Liver (tissue), 9 donors: Measurements from ENCODE around the gene ABCB6. TPM values are rescaled to one million over a fixed set of nuclear protein-coding genes. Genes with fewer than 3 reads are reported as not detected.
"Not testable (repeated sequence)": the region's sequence is repeated elsewhere in the genome, so short reads cannot be mapped to it uniquely, and the experiment has no call there.

Source experiments
- DNase-seq: peaks from one replicate; pipeline ENCODE4 v3.0.0-alpha.2; 2017; ENCODE audit warnings: low spot score
- H3K27ac ChIP-seq, 2 donors: one replicate each; pipeline ENCODE4 v1.7.0; 2013; ENCODE audit warnings: inconsistent platforms in 2 of 2, low read length in 2 of 2, control low read depth in 1 of 2, low read depth in 1 of 2, mild to moderate bottlenecking in 1 of 2
- H3K27me3 ChIP-seq, 4 donors: one replicate each; pipeline versions ENCODE4 v1.6.1 to v1.7.0; 2013; ENCODE audit warnings: low read length in 3 of 4, inconsistent platforms in 1 of 4, mild to moderate bottlenecking in 1 of 4, moderate library complexity in 1 of 4; ENCODE audit not compliant: control insufficient read depth in 4 of 4, insufficient read depth in 4 of 4
- H3K36me3 ChIP-seq, 4 donors: one replicate each; pipeline versions ENCODE4 v1.6.1 to v1.7.0; 2013; ENCODE audit warnings: low read length in 3 of 4, mild to moderate bottlenecking in 3 of 4, low read depth in 1 of 4, moderate library complexity in 1 of 4; ENCODE audit not compliant: control insufficient read depth in 4 of 4, insufficient read depth in 3 of 4
- H3K4me1 ChIP-seq, 4 donors: one replicate each; pipeline versions ENCODE4 v1.6.1 to v1.7.0; 2013; ENCODE audit warnings: low read length in 3 of 4, mild to moderate bottlenecking in 3 of 4, moderate library complexity in 1 of 4; ENCODE audit not compliant: control insufficient read depth in 4 of 4, insufficient read depth in 4 of 4
- H3K4me3 ChIP-seq, 3 donors: one replicate each; pipeline versions ENCODE4 v1.6.1 to v1.7.0; 2013; ENCODE audit warnings: low read length in 3 of 3, control low read depth in 1 of 3, low read depth in 1 of 3, mild to moderate bottlenecking in 1 of 3
- H3K9ac ChIP-seq, 2 donors: one replicate each; pipeline ENCODE4 v1.7.0; 2013; ENCODE audit warnings: low read length in 2 of 2, mild to moderate bottlenecking in 2 of 2, moderate library complexity in 2 of 2, control low read depth in 1 of 2, low read depth in 1 of 2
- H3K9me3 ChIP-seq, 4 donors: one replicate each; pipeline versions ENCODE4 v1.6.1 to v1.7.0; 2013; ENCODE audit warnings: low read length in 3 of 4; ENCODE audit not compliant: control insufficient read depth in 4 of 4
- EGR1 ChIP-seq, 2 donors: IDR thresholded peaks; 2 replicates each; pipeline ENCODE4 v1.6.1; 2016 to 2018; ENCODE audit warnings: antibody characterized with exemption in 2 of 2, low read depth in 2 of 2
- FOXA2 ChIP-seq: IDR thresholded peaks from 2 replicates; pipeline ENCODE4 v1.6.1; 2016; ENCODE audit warnings: antibody characterized with exemption
- GABPA ChIP-seq, 2 donors: IDR thresholded peaks in 1 of 2; conservative IDR thresholded peaks in 1 of 2; 2 replicates each; pipeline ENCODE4 v1.6.1; 2016; ENCODE audit warnings: antibody characterized with exemption in 2 of 2, mild to moderate bottlenecking in 1 of 2, moderate library complexity in 1 of 2
- HNF4A ChIP-seq, 2 donors: conservative IDR thresholded peaks; 2 replicates each; pipeline ENCODE4 v1.6.1; 2016; ENCODE audit warnings: antibody characterized with exemption in 2 of 2, mild to moderate bottlenecking in 2 of 2
- HNF4G ChIP-seq: IDR thresholded peaks from 2 replicates; pipeline ENCODE4 v1.6.1; 2016; ENCODE audit warnings: antibody characterized with exemption
- JUND ChIP-seq, 2 donors: IDR thresholded peaks; 2 replicates each; pipeline ENCODE4 v1.6.1; 2016; ENCODE audit warnings: antibody characterized with exemption in 2 of 2
- NR2F2 ChIP-seq: IDR thresholded peaks from 2 replicates; pipeline ENCODE4 v1.6.1; 2016; ENCODE audit warnings: antibody characterized with exemption
- RAD21 ChIP-seq, 2 donors: IDR thresholded peaks; 2 replicates each; pipeline ENCODE4 v1.6.1; 2016; ENCODE audit warnings: antibody characterized with exemption in 2 of 2, mild to moderate bottlenecking in 2 of 2
- SP1 ChIP-seq: IDR thresholded peaks from 2 replicates; pipeline ENCODE4 v1.6.1; 2018; ENCODE audit warnings: antibody characterized with exemption, mild to moderate bottlenecking
- TAF1 ChIP-seq: conservative IDR thresholded peaks from 2 replicates; pipeline ENCODE4 v1.6.1; 2016; ENCODE audit warnings: antibody characterized with exemption, mild to moderate bottlenecking
- YY1 ChIP-seq: IDR thresholded peaks from 2 replicates; pipeline ENCODE4 v1.6.1; 2016; ENCODE audit warnings: antibody characterized with exemption, mild to moderate bottlenecking
- WGBS: extraction: QIAGEN DNeasy Blood & Tissue Kit; methylation state at CpG from one replicate; pipeline ENCODE4 v1.1.7; 2013; 5-methylcytosine and 5-hydroxymethylcytosine counted together
- polyA plus RNA-seq, 2 donors: library from polyadenylated mRNA; stranded (reverse) in 1 of 2; unstranded in 1 of 2; fragments of 200-250 nt in 1 of 2; fragments of >200 nt in 1 of 2; fragmentation: Nextera tagmentation in 1 of 2; extraction: Ambion mirVana in 1 of 2; gene quantifications; one replicate each; pipeline versions ENCODE4 v1.2.1 to v1.2.3, GENCODE V29; 2013 to 2015
- total RNA-seq, 2 donors: library from RNA; depleted of rRNA; stranded (reverse); fragments of >200 nt; gene quantifications; one replicate each; pipeline ENCODE4 v1.2.3, GENCODE V29; 2014
- TF ChIP-seq, protein P1 (sequence below): IDR thresholded peaks from 2 replicates; pipeline ENCODE4 v1.6.1; 2016; ENCODE audit warnings: antibody characterized with exemption
- TF ChIP-seq, protein P2 (sequence below): IDR thresholded peaks from 2 replicates; pipeline ENCODE4 v1.6.1; 2016; ENCODE audit warnings: antibody characterized with exemption, mild to moderate bottlenecking
- TF ChIP-seq, protein P3 (sequence below): IDR thresholded peaks from 2 replicates; pipeline ENCODE4 v1.6.1; 2016; ENCODE audit warnings: antibody characterized with exemption
- TF ChIP-seq, protein P4 (sequence below): fragments of 150-350 bp; IDR thresholded peaks from 2 replicates; pipeline ENCODE4 v1.5.1; 2017; ENCODE audit warnings: improper control_type of control experiment, low read depth, low read length; ENCODE audit not compliant: missing input control
- TF ChIP-seq, protein P5 (sequence below): IDR thresholded peaks from 2 replicates; pipeline ENCODE4 v1.6.1; 2016; ENCODE audit warnings: antibody characterized with exemption
- donor health status: healthy.
- donor health status: healthy.
- donor health status: healthy.
- donor health status: healthy.
- donor health status: healthy.

ABCB6 gene
- total and polyA plus RNA-seq, 4 donors, result 19.0 to 96.1 (median 47.8) TPM

DNA sequence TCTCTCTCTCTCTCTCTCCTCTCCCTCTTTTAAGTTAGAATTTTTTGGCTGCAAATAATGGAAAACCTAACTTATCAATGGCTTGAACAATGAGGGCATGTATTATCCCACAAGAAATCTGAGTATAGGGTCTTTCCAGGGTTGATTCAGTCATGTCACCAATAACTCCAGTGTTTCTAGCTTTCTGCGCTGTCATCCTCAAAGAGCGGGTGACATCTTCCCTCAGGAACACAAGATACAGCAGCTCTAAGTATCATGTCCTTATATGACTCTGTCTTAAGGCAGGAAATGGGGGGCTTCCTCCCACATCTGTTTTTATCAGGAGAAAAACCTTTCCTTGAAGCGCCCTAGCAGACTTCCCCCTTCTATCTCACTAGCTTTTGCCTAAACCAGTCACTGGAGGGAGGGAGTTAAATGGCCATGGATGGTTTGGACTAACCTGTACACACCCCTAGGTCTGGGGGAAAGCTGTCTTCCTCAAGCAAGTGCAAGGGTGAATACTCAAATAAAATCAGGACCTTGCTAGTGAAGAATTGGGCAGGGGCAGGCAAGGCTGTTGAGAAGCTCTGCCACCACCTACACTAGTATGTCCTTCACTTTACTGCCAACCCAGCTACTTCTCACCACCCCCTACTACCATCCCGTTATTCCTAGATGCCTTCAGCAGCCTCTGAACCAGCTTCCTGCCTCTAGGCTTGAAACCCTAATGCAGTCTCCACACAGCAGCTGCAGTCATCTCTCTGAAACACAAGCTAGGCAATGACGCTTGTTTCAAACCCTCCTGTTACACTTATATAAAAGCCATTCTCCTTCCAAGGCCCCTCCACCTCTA is 42.5 kb upstream of the ABCB6 start:
- Histone ChIP-seq H3K4me3 (no peak overlapping the region), H3K9me3 (no peaks in the 10 kb centered on the region), H3K36me3 (no peaks in the 10 kb centered on the region), H3K4me1 (no peaks in the 10 kb centered on the region), H3K27me3 (no peaks in the 10 kb centered on the region), H3K9ac (no peak overlapping the region), H3K27ac (no peak overlapping the region)
- no peak for TF ChIP-seq HNF4G
- TF ChIP-seq TAF1, result no peak
- DNase-seq, result no peak
- 75% methylated on average over 5 of the region's 5 CpGs for WGBS

DNA sequence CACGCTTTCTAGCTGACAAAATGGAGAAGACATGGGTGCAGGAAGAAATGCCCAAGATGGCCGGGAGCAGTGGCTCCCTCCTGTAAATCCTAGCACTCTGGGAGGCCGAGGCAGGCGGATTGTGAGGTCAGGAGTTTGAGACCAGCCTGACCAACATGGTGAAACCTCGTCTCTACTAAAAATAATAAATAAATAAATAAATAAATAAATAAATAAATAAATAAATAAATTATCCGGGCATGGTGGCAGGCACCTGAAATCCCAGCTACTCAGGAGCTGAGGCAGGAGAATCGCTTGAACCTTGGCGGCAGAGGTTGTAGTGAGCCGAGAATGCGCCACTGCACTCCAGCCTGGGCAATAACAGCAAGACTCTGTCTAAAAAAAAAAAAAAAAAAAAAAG is 40.2 kb upstream of the ABCB6 start:
- not testable (repeated sequence) for H3K9me3 ChIP-seq, H3K36me3 ChIP-seq, H3K27ac ChIP-seq, H3K4me1 ChIP-seq, H3K9ac ChIP-seq, H3K4me3 ChIP-seq, DNase-seq, H3K27me3 ChIP-seq
- WGBS, result 89% methylated on average over 10 of the region's 10 CpGs

DNA sequence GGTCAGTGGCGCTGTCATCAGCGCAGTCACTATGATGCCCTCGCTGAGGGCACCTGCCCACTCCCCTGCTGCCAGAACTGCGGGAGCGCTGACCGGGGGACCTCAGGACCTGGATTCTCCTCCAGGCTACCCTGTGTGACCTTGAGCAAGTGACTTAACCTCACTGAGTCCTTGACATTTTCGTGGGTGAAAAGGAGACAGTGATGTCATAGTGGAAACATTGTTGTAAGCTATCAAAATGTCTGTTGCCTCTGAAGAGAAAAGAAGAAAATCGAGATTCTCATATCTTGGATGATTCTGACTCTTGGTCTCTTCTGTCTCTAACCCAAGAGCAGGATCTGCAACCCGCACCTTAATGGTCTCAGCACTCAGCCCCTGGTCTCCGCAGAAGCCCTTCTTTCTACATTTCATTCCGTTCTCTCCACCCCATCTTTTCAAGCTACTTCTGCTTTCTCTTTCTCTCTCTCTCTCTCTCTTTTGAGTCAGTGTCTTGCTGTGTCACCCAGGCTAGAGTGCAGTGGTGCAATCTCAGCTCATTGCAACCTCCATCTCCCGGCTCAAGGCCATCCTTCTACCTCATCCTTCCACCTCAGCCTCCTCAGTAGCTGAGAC is 35.9 kb upstream of the ABCB6 start:
- no peaks in the 10 kb centered on the region for H3K9me3 ChIP-seq
- WGBS, result 23% methylated on average over 12 of the region's 12 CpGs
- H3K27me3 ChIP-seq, result no peaks in the 10 kb centered on the region
- TF ChIP-seq, protein P1, sequence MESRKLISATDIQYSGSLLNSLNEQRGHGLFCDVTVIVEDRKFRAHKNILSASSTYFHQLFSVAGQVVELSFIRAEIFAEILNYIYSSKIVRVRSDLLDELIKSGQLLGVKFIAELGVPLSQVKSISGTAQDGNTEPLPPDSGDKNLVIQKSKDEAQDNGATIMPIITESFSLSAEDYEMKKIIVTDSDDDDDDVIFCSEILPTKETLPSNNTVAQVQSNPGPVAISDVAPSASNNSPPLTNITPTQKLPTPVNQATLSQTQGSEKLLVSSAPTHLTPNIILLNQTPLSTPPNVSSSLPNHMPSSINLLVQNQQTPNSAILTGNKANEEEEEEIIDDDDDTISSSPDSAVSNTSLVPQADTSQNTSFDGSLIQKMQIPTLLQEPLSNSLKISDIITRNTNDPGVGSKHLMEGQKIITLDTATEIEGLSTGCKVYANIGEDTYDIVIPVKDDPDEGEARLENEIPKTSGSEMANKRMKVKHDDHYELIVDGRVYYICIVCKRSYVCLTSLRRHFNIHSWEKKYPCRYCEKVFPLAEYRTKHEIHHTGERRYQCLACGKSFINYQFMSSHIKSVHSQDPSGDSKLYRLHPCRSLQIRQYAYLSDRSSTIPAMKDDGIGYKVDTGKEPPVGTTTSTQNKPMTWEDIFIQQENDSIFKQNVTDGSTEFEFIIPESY, result no peak
- no peak for TF ChIP-seq YY1
- TF ChIP-seq EGR1 (IDR thresholded peaks at IDR 0.05; ENCODE audit: low read depth in 2 of 2), result no peak
- TF ChIP-seq TAF1, result no peak
- TF ChIP-seq FOXA2, result no peak
- TF ChIP-seq, protein P2, sequence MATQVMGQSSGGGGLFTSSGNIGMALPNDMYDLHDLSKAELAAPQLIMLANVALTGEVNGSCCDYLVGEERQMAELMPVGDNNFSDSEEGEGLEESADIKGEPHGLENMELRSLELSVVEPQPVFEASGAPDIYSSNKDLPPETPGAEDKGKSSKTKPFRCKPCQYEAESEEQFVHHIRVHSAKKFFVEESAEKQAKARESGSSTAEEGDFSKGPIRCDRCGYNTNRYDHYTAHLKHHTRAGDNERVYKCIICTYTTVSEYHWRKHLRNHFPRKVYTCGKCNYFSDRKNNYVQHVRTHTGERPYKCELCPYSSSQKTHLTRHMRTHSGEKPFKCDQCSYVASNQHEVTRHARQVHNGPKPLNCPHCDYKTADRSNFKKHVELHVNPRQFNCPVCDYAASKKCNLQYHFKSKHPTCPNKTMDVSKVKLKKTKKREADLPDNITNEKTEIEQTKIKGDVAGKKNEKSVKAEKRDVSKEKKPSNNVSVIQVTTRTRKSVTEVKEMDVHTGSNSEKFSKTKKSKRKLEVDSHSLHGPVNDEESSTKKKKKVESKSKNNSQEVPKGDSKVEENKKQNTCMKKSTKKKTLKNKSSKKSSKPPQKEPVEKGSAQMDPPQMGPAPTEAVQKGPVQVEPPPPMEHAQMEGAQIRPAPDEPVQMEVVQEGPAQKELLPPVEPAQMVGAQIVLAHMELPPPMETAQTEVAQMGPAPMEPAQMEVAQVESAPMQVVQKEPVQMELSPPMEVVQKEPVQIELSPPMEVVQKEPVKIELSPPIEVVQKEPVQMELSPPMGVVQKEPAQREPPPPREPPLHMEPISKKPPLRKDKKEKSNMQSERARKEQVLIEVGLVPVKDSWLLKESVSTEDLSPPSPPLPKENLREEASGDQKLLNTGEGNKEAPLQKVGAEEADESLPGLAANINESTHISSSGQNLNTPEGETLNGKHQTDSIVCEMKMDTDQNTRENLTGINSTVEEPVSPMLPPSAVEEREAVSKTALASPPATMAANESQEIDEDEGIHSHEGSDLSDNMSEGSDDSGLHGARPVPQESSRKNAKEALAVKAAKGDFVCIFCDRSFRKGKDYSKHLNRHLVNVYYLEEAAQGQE, result no peak
- TF ChIP-seq, protein P3, sequence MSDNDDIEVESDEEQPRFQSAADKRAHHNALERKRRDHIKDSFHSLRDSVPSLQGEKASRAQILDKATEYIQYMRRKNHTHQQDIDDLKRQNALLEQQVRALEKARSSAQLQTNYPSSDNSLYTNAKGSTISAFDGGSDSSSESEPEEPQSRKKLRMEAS, result no peak
- TF ChIP-seq, protein P4, sequence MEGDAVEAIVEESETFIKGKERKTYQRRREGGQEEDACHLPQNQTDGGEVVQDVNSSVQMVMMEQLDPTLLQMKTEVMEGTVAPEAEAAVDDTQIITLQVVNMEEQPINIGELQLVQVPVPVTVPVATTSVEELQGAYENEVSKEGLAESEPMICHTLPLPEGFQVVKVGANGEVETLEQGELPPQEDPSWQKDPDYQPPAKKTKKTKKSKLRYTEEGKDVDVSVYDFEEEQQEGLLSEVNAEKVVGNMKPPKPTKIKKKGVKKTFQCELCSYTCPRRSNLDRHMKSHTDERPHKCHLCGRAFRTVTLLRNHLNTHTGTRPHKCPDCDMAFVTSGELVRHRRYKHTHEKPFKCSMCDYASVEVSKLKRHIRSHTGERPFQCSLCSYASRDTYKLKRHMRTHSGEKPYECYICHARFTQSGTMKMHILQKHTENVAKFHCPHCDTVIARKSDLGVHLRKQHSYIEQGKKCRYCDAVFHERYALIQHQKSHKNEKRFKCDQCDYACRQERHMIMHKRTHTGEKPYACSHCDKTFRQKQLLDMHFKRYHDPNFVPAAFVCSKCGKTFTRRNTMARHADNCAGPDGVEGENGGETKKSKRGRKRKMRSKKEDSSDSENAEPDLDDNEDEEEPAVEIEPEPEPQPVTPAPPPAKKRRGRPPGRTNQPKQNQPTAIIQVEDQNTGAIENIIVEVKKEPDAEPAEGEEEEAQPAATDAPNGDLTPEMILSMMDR, result no peak
- no peak for TF ChIP-seq RAD21 (IDR thresholded peaks at IDR 0.05)
- TF ChIP-seq, protein P5, sequence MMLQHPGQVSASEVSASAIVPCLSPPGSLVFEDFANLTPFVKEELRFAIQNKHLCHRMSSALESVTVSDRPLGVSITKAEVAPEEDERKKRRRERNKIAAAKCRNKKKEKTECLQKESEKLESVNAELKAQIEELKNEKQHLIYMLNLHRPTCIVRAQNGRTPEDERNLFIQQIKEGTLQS, result no peak
- no peak for TF ChIP-seq HNF4A (conservative IDR thresholded peaks at IDR 0.05)
- no peak for TF ChIP-seq JUND (IDR thresholded peaks at IDR 0.05)
- no peak for TF ChIP-seq SP1
- no peak for TF ChIP-seq NR2F2
- no peak for TF ChIP-seq GABPA (IDR thresholded peaks at IDR 0.05 in 1 of 2, conservative IDR thresholded peaks at IDR 0.05 in 1 of 2)
- peak overlapping the region; percentile 65 to 79 for H3K27ac ChIP-seq
- peaks cover 0 to 3% (median 0%) of the 10 kb centered on the region in 4 donors for H3K36me3 ChIP-seq
- peak overlapping the region; percentile 51 to 65 for H3K9ac ChIP-seq
- peaks cover 12 to 33% (median 22%) of the 10 kb centered on the region in 4 donors for H3K4me1 ChIP-seq
- peak overlapping the region; percentile 63 to 86 (median 64) for H3K4me3 ChIP-seq
- DNase-seq, result no peak
